Thyroid gland (tissue), 4 donors: ENCODE data around the gene RPL29. TPM values are rescaled to one million over a fixed set of nuclear protein-coding genes. Genes with fewer than 3 reads are reported as not detected.

Source experiments
- DNase-seq, 2 donors: peaks; one replicate each; pipeline ENCODE4 v3.0.0-alpha.2; 2019
- H3K27ac ChIP-seq, 3 donors: fragments of 200-600 bp; sonication (generic); 1 replicate in 2 of 3; 2 replicates in 1 of 3; pipeline ENCODE4 v1.5.1; 2016 to 2019; ENCODE audit warnings: mild to moderate bottlenecking in 1 of 3, moderate library complexity in 1 of 3
- H3K27me3 ChIP-seq: fragments of 200-600 bp; sonication (generic); one replicate; pipeline ENCODE4 v1.5.1; 2019
- H3K36me3 ChIP-seq, 2 donors: fragments of 200-600 bp; sonication (generic); one replicate each; pipeline ENCODE4 v1.5.1; 2016 to 2019
- H3K4me1 ChIP-seq, 2 donors: fragments of 200-600 bp; sonication (generic); one replicate each; pipeline ENCODE4 v1.5.1; 2017 to 2019
- H3K4me3 ChIP-seq, 3 donors: fragments of 200-600 bp; sonication (generic); replicated peaks in 1 of 3; 1 replicate in 2 of 3; 2 replicates in 1 of 3; pipeline ENCODE4 v1.5.1; 2016; ENCODE audit warnings: mild to moderate bottlenecking in 1 of 3
- H3K9me3 ChIP-seq: fragments of 200-600 bp; sonication (generic); one replicate; pipeline ENCODE4 v1.5.1; 2017
- POLR2A ChIP-seq, 2 donors: fragments of 450-650 bp; IDR thresholded peaks; one replicate each; pipeline ENCODE4 v1.6.1; 2017; ENCODE audit warnings: antibody characterized with exemption in 2 of 2, mild to moderate bottlenecking in 2 of 2, moderate library complexity in 1 of 2
- WGBS, 2 donors: methylation state at CpG; one replicate each; pipeline ENCODE4 v1.1.5; 2017; 5-methylcytosine and 5-hydroxymethylcytosine counted together
- intact Hi-C: fragments of 100-400 bp; cut with DNase I; formaldehyde crosslinking; loops from one replicate; pipeline ENCODE4 v1.15.1; 2023
- small RNA-seq: library from RNA; depleted of rRNA; stranded (forward); fragments of <200 nt; gene quantifications from one replicate; pipeline ENCODE3, GENCODE V24; 2016
- total RNA-seq, 4 donors: library from RNA; depleted of rRNA; stranded (reverse); fragments of >200 nt; gene quantifications; one replicate each; pipeline ENCODE4 v1.2.3, GENCODE V29; 2016
- TF ChIP-seq, protein P1 (sequence below), 6 experiments: fragments of 200-600 bp in 3 of 6; fragments of 450-650 bp in 3 of 6; sonication (generic) in 3 of 6; IDR thresholded peaks; one replicate each; pipeline ENCODE4 v1.5.1; 2016 to 2019; ENCODE audit warnings: antibody characterized with exemption in 6 of 6, mild to moderate bottlenecking in 2 of 6, inconsistent platforms in 1 of 6, moderate library complexity in 1 of 6

RPL29 gene
- total RNA-seq, 4 donors from 2014 or later, result 826 to 1,348 (median 1,271) TPM

DNA sequence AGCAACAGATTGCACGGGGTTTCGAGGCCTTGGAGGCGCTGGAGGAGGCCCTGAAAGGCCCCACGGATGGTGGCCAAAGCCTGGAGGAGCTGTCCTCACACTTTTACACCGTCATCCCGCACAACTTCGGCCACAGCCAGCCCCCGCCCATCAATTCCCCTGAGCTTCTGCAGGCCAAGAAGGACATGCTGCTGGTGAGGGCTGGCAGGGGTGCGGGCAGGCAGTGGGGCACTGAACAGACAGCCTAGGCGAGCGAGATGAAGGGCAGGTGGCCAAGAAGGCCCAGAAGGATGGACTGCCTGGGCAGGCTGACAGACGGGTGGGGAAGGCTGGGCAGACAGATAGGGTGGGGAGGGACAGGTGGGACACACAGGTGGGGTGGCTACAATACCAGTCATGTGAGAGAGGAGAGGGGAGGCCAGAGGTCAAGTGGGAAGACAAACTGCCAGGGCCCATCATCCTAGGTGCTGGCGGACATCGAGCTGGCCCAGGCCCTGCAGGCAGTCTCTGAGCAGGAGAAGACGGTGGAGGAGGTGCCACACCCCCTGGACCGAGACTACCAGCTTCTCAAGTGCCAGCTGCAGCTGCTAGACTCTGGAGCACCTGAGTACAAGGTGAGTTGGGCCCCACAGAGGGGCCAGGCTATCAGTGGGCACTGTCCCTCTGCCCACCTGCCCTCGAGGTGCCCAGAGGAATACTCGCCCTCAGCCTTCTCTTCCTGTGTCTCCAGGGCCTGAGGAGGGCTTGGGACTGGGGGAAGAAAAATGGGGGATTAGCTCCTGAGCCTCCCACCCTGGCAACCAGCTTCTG is 50.5 kb downstream of the RPL29 start:
- Histone ChIP-seq H3K27me3 (no peaks in the 10 kb centered on the region), H3K27ac (no peak overlapping the region), H3K4me3 (no peak overlapping the region), H3K4me1 (peaks cover 23 to 24% of the 10 kb centered on the region in 2 donors), H3K36me3 (no peaks in the 10 kb centered on the region), H3K9me3 (no peaks in the 10 kb centered on the region)
- intact Hi-C loops, result no loop called here
- DNase-seq, result no peak
- WGBS, 2 donors, result 90 to 92% methylated on average over 16 to 18 of the region's 18 CpGs
- TF ChIP-seq, protein P1, sequence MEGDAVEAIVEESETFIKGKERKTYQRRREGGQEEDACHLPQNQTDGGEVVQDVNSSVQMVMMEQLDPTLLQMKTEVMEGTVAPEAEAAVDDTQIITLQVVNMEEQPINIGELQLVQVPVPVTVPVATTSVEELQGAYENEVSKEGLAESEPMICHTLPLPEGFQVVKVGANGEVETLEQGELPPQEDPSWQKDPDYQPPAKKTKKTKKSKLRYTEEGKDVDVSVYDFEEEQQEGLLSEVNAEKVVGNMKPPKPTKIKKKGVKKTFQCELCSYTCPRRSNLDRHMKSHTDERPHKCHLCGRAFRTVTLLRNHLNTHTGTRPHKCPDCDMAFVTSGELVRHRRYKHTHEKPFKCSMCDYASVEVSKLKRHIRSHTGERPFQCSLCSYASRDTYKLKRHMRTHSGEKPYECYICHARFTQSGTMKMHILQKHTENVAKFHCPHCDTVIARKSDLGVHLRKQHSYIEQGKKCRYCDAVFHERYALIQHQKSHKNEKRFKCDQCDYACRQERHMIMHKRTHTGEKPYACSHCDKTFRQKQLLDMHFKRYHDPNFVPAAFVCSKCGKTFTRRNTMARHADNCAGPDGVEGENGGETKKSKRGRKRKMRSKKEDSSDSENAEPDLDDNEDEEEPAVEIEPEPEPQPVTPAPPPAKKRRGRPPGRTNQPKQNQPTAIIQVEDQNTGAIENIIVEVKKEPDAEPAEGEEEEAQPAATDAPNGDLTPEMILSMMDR (IDR thresholded peaks at IDR 0.05), result no peak
- no peak for TF ChIP-seq POLR2A (IDR thresholded peaks at IDR 0.05)

DNA sequence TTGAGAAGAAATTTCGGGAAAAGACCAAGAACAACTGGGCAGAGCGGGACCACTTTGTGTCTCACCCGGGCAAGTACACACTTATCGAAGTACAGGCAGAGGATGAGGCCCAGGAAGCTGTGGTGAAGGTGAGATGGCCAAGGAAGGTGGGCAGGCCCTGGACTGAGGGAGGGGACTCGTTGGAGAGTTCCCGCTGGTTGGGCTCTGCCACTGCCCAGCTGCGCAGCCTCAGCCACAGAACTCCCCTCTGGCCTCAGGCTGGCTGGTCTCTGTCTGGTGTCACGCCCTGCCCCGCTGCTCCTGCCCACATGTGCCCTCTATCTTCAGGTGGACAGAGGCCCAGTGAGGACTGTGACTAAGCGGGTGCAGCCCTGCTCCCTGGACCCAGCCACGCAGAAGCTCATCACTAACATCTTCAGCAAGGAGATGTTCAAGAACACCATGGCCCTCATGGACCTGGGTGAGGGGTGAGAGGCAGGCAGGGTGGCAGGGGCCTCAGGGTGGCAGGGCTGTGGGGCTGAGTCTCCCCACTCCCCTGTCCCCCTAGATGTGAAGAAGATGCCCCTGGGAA is 51.2 kb downstream of the RPL29 start:
- intact Hi-C loops, result loop anchor here (5.0 kb wide), 2 partner anchors 33 to 113 kb away; partner anchors contain the start of genes ABHD14A and DUSP7
- Histone ChIP-seq H3K4me3 (no peak overlapping the region), H3K36me3 (no peaks in the 10 kb centered on the region), H3K27me3 (no peaks in the 10 kb centered on the region), H3K27ac (no peak overlapping the region), H3K9me3 (no peaks in the 10 kb centered on the region), H3K4me1 (peaks cover 23 to 24% of the 10 kb centered on the region in 2 donors)
- no peak for TF ChIP-seq POLR2A (IDR thresholded peaks at IDR 0.05)
- TF ChIP-seq, protein P1 (IDR thresholded peaks at IDR 0.05), result no peak
- 87 to 88% methylated on average over 9 to 11 of the region's 11 CpGs for WGBS, 2 donors
- no peak for DNase-seq

Small RNA genes lying within 50 kb of the gene (small RNA-seq; reads per million reads assigned to genes)
- gene AC115284.1, result not detected

Other genes with a start within 250 kb of the RPL29 start
- not detected for gene IQCF6, start 216.7 kb downstream of the RPL29 start, total RNA-seq
- not detected for gene IQCF2, start 134.3 kb downstream of the RPL29 start, total RNA-seq
- gene IQCF5, start 120.3 kb downstream of the RPL29 start, total RNA-seq, result not detected
- not detected for gene IQCF1, start 92.5 kb downstream of the RPL29 start, total RNA-seq
- 10 to 100 TPM in 3 of 4 donors, 1 to 10 TPM in 1; 7.3 to 14.4 (median 11.9) TPM for gene RRP9, start 54.0 kb downstream of the RPL29 start, total RNA-seq
- 10 to 100 TPM; 32.1 to 50.8 (median 47.1) TPM for gene PARP3, start 53.5 kb downstream of the RPL29 start, total RNA-seq
- 1 to 10 TPM in 1 of 4 donors, under 1 TPM in 2, not detected in 1; 0.13 to 1.8 (median 0.56) TPM for gene GPR62, start 40.5 kb downstream of the RPL29 start, total RNA-seq
- 10 to 100 TPM; 22.2 to 66.2 (median 41.1) TPM for gene PCBP4, start 28.4 kb downstream of the RPL29 start, total RNA-seq
- gene ABHD14B, start 21.8 kb downstream of the RPL29 start, total RNA-seq, result 10 to 100 TPM; 64.5 to 94.9 (median 87.8) TPM
- 10 to 100 TPM; 20.0 to 91.9 (median 49.3) TPM for gene ABHD14A, start 20.8 kb downstream of the RPL29 start, total RNA-seq
- 10 to 100 TPM; 34.9 to 98.8 (median 77.6) TPM for gene ACY1, start 12.4 kb downstream of the RPL29 start, total RNA-seq
- gene DUSP7, start 60.7 kb upstream of the RPL29 start, total RNA-seq, result 10 to 100 TPM in 3 of 4 donors, 1 to 10 TPM in 1; 6.9 to 10.6 (median 10.4) TPM
- gene POC1A, start 158.5 kb upstream of the RPL29 start, total RNA-seq, result 1 to 10 TPM in 2 of 4 donors, under 1 TPM in 2; 0.40 to 2.8 (median 1.5) TPM
- 10 to 100 TPM; 27.7 to 51.9 (median 45.9) TPM for gene ALAS1, start 202.3 kb upstream of the RPL29 start, total RNA-seq
- under 1 TPM in 1 of 4 donors, not detected in 3; 0.40 TPM for gene TLR9, start 229.8 kb upstream of the RPL29 start, total RNA-seq
- gene TWF2, start 243.3 kb upstream of the RPL29 start, total RNA-seq, result 10 to 100 TPM; 28.3 to 61.1 (median 50.4) TPM
- 10 to 100 TPM; 15.8 to 22.8 (median 18.0) TPM for gene PPM1M, start 249.9 kb upstream of the RPL29 start, total RNA-seq